Suprapubic skin (tissue), 4 donors: ENCODE data around the gene GRAP2. TPM values are rescaled to one million over a fixed set of nuclear protein-coding genes. Genes with fewer than 3 reads are reported as not detected.

Source experiments
- DNase-seq, 2 donors: peaks; one replicate each; pipeline ENCODE4 v3.0.0-alpha.2; 2019; ENCODE audit warnings: low spot score in 2 of 2
- H3K27ac ChIP-seq: fragments of 200-600 bp; sonication (generic); one replicate; pipeline ENCODE4 v1.5.1; 2019
- H3K27me3 ChIP-seq: fragments of 200-600 bp; sonication (generic); one replicate; pipeline ENCODE4 v1.5.1; 2019
- H3K36me3 ChIP-seq: fragments of 200-600 bp; sonication (generic); one replicate; pipeline ENCODE4 v1.5.1; 2019
- H3K4me1 ChIP-seq: fragments of 200-600 bp; sonication (generic); one replicate; pipeline ENCODE4 v1.5.1; 2019
- H3K4me3 ChIP-seq: fragments of 200-600 bp; sonication (generic); one replicate; pipeline ENCODE4 v1.5.1; 2019; ENCODE audit warnings: mild to moderate bottlenecking
- H3K9me3 ChIP-seq: fragments of 200-600 bp; sonication (generic); one replicate; pipeline ENCODE4 v1.5.1; 2019
- EP300 ChIP-seq: sonication (generic); formaldehyde crosslinking; IDR thresholded peaks from one replicate; pipeline ENCODE4 v1.6.1; 2017; ENCODE audit warnings: antibody characterized with exemption
- POLR2A ChIP-seq, 2 donors: fragments of 450-650 bp; IDR thresholded peaks; one replicate each; pipeline ENCODE4 v1.6.1; 2017; ENCODE audit warnings: antibody characterized with exemption in 2 of 2, mild to moderate bottlenecking in 2 of 2, moderate library complexity in 2 of 2
- POLR2AphosphoS5 ChIP-seq, 3 donors: sonication (generic); formaldehyde crosslinking; IDR thresholded peaks; one replicate each; pipeline ENCODE4 v1.6.1; 2017; ENCODE audit warnings: antibody characterized with exemption in 3 of 3
- WGBS: methylation state at CpG from one replicate; pipeline ENCODE4 v1.1.5; 2018; 5-methylcytosine and 5-hydroxymethylcytosine counted together
- total RNA-seq, 4 donors: library from RNA; depleted of rRNA; stranded (reverse); fragments of >200 nt; gene quantifications; one replicate each; pipeline ENCODE4 v1.1.0, GENCODE V29; 2016
- TF ChIP-seq, protein P1 (sequence below), 2 donors: fragments of 200-600 bp in 1 of 2; fragments of 450-650 bp in 1 of 2; sonication (generic) in 1 of 2; IDR thresholded peaks; one replicate each; pipeline ENCODE4 v1.5.1; 2016 to 2019; ENCODE audit warnings: antibody characterized with exemption in 2 of 2, mild to moderate bottlenecking in 1 of 2, moderate library complexity in 1 of 2

GRAP2 gene
- total RNA-seq, 4 donors from 2014 or later: 0.16 to 10.1 (median 4.8) TPM

GRCh38 chr22:39997421-39997820 is 96.5 kb downstream of the GRAP2 start:
- Histone ChIP-seq H3K9me3 (no peaks in the 10 kb centered on the region), H3K4me3 (peak overlapping the region; percentile 62), H3K4me1 (peaks cover 77% of the 10 kb centered on the region), H3K27ac (peak overlapping the region; percentile 46), H3K27me3 (peaks cover 32% of the 10 kb centered on the region), H3K36me3 (no peaks in the 10 kb centered on the region)
- no peak for DNase-seq
- 70% methylated on average over 3 of the region's 3 CpGs for WGBS
- TF ChIP-seq POLR2A (IDR thresholded peaks at IDR 0.05) (no peak), EP300 (no peak), POLR2AphosphoS5 (IDR thresholded peaks at IDR 0.05) (no peak)
- TF ChIP-seq, protein P1, sequence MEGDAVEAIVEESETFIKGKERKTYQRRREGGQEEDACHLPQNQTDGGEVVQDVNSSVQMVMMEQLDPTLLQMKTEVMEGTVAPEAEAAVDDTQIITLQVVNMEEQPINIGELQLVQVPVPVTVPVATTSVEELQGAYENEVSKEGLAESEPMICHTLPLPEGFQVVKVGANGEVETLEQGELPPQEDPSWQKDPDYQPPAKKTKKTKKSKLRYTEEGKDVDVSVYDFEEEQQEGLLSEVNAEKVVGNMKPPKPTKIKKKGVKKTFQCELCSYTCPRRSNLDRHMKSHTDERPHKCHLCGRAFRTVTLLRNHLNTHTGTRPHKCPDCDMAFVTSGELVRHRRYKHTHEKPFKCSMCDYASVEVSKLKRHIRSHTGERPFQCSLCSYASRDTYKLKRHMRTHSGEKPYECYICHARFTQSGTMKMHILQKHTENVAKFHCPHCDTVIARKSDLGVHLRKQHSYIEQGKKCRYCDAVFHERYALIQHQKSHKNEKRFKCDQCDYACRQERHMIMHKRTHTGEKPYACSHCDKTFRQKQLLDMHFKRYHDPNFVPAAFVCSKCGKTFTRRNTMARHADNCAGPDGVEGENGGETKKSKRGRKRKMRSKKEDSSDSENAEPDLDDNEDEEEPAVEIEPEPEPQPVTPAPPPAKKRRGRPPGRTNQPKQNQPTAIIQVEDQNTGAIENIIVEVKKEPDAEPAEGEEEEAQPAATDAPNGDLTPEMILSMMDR (IDR thresholded peaks at IDR 0.05): no peak

DNA sequence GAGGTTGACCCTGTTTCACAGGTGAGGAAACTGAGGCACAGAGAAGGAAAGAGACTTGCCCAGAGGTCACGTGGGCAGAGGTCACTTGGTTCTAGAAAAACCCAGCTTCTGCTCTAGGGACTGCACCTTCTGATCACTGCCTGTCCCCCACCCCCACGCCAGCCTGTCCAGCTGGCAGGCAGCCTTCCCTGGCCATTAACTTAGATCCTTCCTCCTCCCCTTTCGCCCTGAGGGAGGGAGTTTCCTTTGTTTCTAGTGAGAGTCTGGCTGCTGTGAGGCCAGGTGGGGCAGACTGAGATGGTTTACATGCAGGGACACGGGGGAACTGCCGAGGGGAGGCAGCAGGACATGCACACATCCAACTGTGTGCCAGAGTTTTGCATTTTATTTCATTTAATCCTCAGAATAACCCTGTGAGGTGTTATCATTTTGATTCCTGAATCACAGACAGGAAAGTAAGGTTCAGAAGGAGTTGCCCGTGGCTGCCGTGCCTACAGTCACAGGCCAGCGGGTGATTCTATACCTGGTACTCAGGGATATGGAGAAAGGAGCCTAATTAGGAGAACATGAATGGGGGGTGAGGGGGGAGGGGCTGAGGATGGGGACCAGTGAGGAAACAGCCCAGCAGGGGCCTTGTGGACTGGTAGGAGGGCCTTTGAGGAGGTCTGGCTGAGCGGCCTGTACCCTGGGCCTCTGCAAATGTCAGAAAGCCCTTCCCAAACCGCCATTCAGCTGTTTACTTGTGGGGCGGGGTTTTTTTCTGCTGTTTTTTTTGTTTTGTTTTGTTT is 97.2 kb downstream of the GRAP2 start:
- DNase-seq: no peak
- Histone ChIP-seq H3K9me3 (no peaks in the 10 kb centered on the region), H3K36me3 (no peaks in the 10 kb centered on the region), H3K4me1 (peaks cover 84% of the 10 kb centered on the region), H3K27ac (peak overlapping the region; percentile 46), H3K27me3 (peaks cover 25% of the 10 kb centered on the region), H3K4me3 (peak overlapping the region; percentile 62)
- 52% methylated on average over 10 of the region's 11 CpGs for WGBS
- TF ChIP-seq POLR2A (IDR thresholded peaks at IDR 0.05) (no peak), POLR2AphosphoS5 (IDR thresholded peaks at IDR 0.05) (no peak), EP300 (no peak)
- TF ChIP-seq, protein P1 (IDR thresholded peaks at IDR 0.05): no peak

DNA sequence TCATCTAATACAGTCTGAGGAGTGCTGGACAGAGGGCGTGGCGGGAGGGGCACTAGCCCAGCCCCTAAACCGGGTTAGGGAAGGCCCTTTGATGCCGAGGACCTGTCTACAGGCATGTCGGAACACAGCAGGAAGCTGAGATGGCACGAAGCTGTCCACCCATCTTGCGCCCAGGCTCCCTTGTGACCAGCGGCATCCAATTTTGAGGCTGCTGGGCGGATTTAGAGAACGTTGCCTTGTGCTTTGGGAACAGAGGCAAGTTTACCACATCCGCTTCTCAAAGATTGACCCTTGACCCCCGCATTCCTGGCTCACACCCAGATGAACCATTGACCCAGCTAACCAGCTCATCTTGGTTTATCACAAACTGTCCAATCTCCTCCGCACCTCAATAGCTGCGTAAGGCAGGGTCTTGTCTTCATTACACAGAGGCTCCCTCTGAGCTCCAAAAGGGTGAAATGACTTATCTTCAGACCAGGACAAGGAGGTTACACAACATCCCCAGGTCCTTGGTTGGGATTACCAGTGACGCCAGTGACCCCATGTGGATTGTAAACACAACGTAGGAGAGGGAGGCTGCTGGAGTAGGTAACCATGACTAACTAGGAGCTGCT is 98.4 kb downstream of the GRAP2 start:
- Histone ChIP-seq H3K27ac (no peak overlapping the region), H3K36me3 (no peaks in the 10 kb centered on the region), H3K9me3 (no peaks in the 10 kb centered on the region), H3K4me1 (peaks cover 90% of the 10 kb centered on the region), H3K27me3 (peaks cover 15% of the 10 kb centered on the region), H3K4me3 (no peak overlapping the region)
- TF ChIP-seq POLR2A (IDR thresholded peaks at IDR 0.05) (no peak), EP300 (no peak), POLR2AphosphoS5 (IDR thresholded peaks at IDR 0.05) (no peak)
- TF ChIP-seq, protein P1 (IDR thresholded peaks at IDR 0.05): no peak
- DNase-seq: no peak
- 63% methylated on average over 15 of the region's 16 CpGs for WGBS

GRCh38 chr22:40000171-40000570 is 99.3 kb downstream of the GRAP2 start:
- Histone ChIP-seq H3K9me3 (no peaks in the 10 kb centered on the region), H3K27me3 (peaks cover 8% of the 10 kb centered on the region), H3K36me3 (no peaks in the 10 kb centered on the region), H3K4me1 (peaks cover 94% of the 10 kb centered on the region), H3K27ac (no peak overlapping the region), H3K4me3 (no peak overlapping the region)
- WGBS: 67% methylated on average over 5 of the region's 5 CpGs
- no peak for TF ChIP-seq EP300
- no peak for TF ChIP-seq POLR2AphosphoS5 (IDR thresholded peaks at IDR 0.05)
- TF ChIP-seq POLR2A (IDR thresholded peaks at IDR 0.05): no peak
- TF ChIP-seq, protein P1 (IDR thresholded peaks at IDR 0.05): no peak
- DNase-seq: no peak

DNA sequence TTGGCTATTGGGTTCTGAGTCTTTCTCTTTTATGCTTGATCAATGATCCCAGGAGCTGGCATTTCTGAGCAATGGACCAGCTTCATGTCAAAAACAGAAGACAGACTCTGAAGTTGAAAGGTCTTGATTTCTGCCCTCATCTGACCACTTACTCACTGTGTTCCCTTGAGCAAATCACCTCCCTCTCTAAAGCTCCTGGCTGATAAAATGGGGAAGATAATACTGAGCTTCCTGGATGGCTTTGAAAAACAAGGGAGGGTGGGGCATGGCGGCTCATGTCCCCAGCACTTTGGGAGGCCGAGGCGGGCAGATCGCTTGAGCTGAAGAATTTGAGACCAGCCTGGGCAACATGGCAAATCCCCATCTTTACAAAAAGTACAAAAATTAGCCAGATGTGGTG is 100.2 kb downstream of the GRAP2 start:
- peaks cover 96% of the 10 kb centered on the region for H3K4me1 ChIP-seq
- 74% methylated on average over 4 of the region's 4 CpGs for WGBS

More for the DNA sequence above, 100.2 kb downstream of the GRAP2 start:
- Histone ChIP-seq H3K27ac (peak overlapping the region; percentile 45), H3K9me3 (no peaks in the 10 kb centered on the region), H3K27me3 (peaks cover 3% of the 10 kb centered on the region), H3K4me3 (no peak overlapping the region), H3K36me3 (no peaks in the 10 kb centered on the region)
- TF ChIP-seq, protein P1 (IDR thresholded peaks at IDR 0.05): no peak
- no peak for TF ChIP-seq POLR2AphosphoS5 (IDR thresholded peaks at IDR 0.05)
- TF ChIP-seq EP300: no peak
- no peak for TF ChIP-seq POLR2A (IDR thresholded peaks at IDR 0.05)
- no peak for DNase-seq
